ENCODE data around the gene LDB2.
"Not testable (repeated sequence)": the region's sequence is repeated elsewhere in the genome, so short reads cannot be mapped to it uniquely, and the experiment has no call there.

Gene LDB2

DNA sequence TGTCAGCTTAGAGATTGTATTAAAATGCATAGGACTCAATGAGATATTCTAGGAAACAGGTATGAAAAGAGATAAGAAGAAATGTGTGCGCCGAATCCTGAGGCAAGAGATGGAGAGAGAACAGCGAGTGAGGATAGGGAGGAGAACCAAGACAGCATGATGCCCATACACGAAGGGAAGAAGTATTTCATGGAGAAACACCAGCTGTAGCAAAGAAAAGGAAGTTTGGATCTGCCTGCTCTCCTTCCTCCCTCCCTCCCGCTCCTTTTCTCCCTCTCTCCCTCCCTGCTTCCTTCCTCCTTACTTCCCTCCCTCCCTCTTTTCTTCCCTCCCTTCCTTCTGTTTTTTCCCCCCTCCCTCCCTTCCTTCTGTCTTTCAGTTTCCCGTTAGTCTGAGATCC is 353.6 kb downstream of the LDB2 start:
- DNase-seq (ENCODE audit: low read depth) = no peak

DNA sequence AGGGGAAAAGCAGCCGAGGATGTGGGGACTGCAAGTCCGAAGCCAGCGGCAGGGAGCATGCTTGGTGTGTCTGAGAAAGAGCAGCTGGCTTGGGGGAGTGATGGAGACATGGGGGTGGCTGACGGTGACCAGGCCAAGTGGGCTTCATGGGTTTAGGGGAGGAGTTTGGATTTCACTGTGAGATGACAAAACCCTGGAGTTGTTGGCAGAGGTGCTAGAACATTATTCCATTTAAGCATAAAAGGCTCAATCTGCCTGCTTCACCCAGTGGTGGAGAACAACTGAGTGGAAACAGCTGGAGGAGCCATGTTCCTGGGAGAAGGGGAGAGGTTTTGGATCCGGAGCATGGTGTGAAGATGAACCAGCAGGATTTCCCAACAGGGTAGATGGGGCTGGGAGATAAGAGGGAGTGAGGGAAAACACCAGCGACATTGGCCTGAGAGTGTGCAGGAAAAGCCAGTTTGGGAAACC is 354.2 kb downstream of the LDB2 start:
- no peak for DNase-seq (ENCODE audit: low read depth)

DNA sequence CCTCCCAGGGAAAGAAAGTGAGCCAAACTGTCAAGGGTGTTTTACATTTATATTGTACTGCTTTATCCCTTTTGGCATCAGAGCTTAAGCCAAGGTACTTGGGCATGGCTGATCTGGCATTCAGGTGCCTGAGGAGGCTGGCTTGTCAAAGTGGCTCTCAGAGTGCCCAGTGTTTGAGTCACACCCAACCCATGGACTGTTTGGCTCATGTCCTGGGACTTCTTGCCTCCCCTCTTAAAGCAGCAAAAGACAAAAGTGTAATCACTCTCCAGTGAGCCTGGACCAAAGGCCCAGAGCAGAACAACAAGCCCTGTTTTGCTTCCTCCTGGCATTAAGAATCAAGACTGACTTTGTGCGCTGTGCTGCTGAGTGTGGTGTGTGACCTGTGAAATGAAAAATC is 360.5 kb downstream of the LDB2 start:
- no peak for DNase-seq (ENCODE audit: low read depth)

DNA sequence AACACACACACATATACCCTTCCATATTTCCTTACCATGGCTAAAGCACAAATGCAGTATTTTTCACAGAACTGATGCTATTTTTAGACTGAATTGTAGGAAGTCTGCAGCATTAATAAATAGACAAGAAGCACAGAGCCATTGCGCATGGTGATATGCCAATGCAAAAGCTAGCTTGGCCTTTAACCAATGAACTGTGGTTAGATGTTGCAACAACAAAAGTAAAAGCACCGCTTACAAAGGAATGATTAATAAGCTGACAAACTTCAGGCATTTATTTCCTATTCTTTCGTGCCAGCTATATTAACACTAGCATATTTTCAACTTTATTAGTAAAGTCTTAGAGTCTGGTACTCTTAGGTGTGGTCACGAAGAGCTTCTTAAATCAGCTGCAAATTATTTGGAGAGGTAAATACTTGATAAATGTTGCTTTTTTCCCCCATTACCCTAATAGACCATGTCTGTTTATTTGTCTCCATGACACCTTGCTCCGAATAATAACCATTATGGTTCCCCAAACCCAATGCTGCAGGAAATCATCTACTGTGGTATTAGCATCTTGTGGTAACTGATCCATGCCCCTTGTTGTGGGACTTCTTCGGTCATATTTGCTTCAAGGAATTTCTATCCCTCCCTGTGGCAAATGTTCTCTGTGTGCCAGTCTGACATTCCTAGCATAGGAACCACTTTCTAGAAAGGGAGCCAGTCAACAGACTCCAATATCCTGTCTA is 366.0 kb downstream of the LDB2 start:
- no peak for DNase-seq (ENCODE audit: low read depth)

DNA sequence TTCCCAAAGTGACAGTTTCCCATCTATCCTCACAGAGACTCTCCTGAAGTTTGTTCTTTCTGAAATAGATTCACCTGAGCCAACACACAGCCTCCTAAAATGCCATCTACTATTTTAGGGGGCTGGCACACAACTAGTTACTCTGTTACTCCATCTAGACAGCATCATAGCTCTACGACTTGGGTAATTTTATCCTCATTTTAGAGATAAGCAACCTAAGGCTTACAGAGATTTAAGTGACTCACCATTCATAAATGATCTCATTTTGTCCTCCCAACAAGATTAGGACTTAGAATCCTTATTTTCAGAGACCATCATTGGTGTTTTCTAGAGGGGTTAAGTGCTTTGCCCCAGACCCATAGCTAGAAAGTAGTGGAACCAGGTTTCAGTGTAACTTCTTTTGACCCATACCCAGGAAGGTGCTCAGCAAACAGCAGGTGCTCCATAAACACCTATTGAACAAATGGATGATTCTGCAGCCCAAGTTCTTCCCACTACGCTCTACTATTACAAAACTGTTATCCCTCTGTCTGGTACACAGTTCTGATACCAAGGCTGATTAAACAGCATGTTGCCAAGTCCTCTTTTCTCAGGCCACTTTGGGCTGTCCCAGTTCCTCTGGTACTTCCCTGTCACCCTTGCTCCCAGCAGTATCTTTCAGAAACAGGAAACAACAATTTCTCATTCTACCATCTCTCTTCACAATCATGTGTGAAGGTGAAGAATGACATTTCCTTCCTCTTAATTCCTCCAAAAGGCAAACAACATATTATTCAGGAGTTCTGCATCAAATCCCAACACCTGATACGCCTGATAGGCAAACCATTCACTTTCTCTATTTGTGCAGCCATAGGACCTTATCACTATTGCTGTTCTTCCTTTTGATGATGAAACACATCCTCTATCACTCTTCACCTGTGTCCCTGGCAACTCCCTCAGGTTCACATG is 367.5 kb downstream of the LDB2 start:
- DNase-seq (ENCODE audit: low read depth) = no peak

DNA sequence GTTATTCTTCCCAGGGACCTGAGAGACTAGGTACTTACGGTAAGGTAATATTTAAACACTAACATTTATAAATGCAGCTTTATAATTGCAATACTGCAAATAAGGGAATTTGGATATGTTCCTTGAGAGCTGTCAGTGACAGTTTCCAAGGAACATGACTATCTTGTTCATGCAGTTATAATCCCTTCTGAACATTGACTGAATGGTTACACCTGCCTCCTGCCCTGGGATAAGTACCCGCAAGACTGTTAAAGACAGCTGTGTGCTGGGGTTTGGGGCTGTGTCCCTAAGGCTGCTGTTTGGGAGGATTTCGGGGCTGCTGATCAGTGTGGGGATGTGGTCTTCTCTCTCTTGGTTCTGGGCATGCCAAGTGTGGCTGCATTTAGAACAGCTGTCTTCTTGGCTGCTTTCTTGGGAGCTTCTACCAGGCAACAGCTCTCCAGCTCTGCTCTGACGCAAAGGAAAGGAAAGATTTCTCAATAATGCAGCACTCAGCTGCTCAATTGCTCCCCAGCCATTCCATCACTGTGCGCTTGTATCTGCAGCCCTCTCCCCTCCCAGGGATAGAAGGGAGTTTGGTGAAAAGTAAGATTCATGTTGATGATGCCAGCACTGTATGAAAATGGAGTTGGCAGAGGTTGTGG is 373.4 kb downstream of the LDB2 start:
- DNase-seq (ENCODE audit: low read depth) = no peak

DNA sequence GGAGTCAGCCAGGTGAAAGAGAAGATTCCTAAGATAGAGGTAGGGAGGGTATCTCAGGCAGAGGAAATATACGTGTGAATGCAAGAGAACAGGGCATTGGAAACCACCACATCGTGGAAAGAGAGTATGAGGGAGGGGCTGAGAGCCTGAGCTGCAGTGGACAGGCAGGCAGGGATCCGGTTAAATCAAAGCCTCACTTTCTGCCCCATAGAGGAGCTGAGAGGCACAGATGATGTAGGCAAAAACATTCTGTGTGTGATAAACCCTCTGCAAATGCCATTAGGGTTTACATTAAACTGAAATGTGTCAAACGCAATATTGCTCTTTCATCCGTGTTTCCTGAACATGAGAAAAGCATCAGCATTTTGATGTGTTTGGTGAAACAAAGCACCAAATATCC is 374.0 kb downstream of the LDB2 start:
- no peak for DNase-seq (ENCODE audit: low read depth)

DNA sequence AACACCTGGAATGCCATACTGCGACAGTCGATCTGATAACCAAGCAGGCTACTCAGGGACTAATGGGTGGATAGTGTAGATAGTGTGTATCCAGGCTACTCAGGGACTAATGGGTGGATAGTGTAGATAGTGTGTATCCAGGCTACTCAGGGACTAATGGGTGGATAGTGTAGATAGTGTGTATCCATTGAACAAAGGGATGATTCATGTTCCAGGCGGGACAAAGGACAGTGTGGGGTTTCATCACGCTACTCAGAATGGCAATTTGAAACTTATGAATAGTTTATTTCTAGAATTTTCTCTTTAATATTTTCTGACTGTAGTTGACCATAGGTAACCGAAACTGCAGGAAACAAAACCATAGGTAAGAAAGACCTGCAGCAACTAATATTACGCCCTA is 374.9 kb downstream of the LDB2 start:
- DNase-seq (ENCODE audit: low read depth) = not testable (repeated sequence)

DNA sequence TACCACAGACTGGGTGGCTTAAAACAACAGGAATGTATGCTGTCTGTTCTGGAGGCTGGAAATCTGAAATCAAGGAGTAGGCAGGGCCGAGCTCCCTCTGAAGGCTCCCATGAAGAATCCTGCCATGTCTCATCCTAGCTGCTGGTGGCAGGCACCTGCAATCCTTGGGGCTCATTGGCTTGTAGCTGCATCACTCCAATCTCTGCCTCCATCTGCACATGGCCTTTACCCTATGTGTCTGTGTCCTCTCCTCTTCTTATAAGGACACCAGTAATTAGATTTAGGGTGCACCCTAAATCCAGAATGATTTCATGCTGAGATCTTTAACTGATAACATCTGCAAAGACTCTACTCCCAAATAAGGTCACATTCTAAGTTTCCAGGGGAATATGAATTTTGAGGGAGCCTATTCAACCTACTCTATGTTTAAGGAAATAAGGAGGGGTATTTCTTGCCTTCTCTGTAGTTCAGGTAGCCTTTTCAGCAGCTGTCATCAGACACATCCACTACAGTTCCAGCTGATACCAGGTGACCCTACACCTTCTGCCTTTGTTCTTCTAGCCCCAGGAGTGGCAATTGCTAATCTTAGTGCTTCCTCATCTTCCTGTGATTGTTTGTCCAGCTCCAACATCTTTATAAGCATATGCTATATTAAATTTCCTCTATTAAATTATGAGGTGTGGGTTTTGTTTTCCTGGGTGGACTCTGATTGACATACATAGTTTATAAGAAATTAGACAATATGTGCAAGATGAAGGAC is 377.1 kb downstream of the LDB2 start:
- no peak for DNase-seq (ENCODE audit: low read depth)

DNA sequence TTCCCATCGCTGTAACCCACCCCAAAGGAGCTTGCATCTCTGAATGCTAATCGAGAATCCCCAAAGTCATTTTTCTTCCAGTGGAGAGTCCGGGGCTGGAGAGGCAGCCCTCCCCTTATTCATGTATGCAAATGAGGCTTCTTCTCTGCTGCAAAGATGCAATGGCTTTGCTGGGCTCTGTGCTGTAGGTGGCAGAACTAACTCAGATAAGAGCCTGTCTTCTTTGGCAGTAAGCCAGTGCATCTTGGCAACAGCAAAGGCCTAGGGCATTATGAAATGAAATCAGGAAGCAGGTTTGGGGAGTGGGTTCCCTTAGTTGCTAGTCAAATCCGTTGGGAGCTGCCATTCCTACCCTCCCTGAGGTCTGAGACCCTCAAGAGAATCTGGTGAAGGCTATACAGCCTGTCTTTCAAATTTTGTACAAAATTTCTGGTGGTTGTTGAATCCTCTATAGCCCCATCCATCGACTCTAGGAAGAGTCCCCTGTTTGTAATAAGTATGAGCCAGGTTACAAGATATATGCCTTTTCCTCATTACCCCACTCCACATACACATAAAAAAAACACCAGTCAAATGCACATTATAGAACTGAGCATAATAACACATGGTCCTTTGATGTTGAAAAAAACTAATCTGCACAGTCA is 381.5 kb downstream of the LDB2 start:
- DNase-seq (ENCODE audit: low read depth) = no peak

DNA sequence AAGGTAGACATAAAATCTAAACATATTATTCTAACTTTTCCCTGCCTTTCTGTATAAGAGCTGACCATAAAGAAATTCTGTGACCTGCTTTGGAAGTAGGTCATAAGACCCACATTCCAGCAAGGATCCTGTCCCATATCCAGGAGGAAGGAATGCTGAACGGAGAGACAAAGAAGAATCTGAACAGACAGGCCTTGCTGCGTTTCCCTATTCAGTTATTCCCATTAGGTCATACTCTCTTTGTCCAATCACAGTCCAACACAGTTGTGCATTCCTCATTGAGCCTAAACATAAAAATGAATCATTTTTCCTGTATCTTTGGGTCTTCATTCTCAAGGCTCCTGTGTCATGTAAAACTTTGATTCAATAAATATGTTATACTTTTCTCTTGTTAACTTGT is 384.6 kb downstream of the LDB2 start:
- no peak for DNase-seq (ENCODE audit: low read depth)

DNA sequence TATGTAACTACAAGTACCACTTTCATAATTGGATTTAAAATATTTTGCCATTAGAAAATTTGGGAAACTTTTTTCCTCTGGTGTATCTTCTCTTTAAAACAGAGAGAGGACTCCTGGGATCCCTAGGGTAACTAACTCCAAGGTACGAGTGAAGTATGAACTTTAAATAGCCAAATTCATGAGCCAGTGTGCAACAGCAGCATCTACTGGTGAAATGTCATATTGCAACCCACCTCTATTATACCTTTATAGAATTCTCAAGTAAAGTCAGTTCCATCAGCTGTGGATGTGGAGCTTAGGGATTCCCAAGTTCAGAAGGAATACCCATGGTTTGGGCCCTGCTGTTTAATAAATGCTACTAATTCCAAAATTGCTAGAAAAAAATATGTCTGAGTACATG is 389.5 kb downstream of the LDB2 start:
- no peak for DNase-seq (ENCODE audit: low read depth)

DNA sequence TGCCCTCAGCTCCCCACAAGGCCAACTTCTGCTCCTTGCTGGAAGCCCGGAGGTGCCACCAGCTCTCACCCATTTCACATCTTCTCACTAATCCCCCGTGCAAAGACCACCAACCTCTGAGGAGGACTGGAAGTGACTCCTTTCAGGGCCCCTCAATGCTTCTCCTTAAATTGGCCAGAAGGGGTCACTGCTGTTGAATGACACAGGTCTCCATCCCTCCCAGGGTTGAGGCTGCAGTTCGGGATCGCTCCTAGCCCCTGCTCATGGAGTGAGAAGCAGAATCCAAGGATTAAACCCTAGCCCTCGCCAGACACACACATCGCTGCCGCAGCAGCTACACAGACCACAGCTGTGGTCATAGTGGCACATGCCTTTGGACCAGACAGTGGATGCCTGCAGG is 392.7 kb downstream of the LDB2 start:
- no peak for DNase-seq (ENCODE audit: low read depth)

DNA sequence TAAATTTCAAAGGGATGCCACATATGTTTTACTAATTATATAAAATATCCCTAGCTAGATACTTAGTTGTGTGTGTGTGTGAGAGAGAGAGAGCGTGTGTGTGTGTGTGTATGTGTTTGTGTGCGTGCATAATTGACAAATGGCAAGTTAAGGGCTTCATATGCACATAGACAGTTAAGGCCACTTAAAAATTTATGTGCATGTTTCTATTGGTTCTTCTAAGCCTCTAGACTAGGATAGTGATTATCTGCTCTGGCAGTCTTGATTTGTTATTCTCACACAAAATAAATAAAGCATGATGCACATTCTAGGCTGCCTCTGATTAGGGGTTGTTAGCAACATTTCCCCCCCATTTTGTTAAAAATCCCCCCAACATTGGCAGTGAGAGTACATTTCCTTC is 393.2 kb downstream of the LDB2 start:
- DNase-seq (ENCODE audit: low read depth) = no peak

DNA sequence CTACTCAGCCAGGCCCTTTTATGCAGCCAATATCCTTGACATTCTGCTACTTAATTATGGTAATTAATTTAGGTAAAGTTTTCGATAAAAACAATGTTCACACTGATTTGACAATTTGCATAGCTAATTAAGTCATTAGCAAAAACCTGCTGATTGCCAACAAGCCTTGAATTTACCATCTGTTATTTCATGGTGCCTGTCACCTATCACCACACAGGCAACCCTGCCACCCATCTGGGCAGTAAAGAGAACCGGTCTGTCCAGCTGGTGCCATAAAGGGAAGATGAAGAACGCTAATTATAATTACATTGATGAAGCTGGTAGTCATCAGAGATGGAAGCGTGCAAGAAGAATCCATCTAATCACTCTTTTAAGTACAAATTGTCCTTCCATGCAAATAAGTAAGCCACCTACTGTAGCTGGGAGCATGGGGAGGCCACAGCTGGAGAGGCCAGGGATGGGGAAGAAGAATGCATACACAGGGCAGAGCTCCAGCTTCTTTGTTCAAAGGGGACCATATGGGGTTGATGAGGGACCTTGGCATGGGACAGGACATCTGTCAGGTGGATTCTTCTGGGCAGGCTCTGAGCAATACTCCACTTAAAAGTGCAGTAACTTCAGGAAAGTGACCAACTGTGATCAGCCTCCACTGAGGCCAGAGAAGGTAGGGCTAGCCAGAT is 394.9 kb downstream of the LDB2 start:
- DNase-seq (ENCODE audit: low read depth) = no peak

DNA sequence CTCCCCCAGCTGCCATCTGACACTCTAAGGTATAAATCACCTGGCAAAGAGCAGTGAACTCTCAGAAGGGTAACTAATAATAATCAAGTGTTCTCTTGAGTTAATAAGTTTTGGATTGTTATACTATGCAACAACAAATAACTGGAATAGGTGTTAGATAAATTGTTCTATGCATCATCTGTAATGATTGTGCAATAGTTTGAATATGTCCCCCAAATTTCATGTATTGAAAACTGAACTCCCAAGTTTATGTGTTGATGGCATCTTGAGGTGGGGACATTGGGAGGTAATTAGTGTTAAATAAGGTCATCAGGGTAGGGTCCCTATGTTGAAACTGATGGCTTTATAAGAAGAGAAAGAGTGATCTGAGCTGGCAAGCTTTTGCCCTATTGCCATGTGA is 399.5 kb downstream of the LDB2 start:
- DNase-seq (ENCODE audit: low read depth) = no peak

DNA sequence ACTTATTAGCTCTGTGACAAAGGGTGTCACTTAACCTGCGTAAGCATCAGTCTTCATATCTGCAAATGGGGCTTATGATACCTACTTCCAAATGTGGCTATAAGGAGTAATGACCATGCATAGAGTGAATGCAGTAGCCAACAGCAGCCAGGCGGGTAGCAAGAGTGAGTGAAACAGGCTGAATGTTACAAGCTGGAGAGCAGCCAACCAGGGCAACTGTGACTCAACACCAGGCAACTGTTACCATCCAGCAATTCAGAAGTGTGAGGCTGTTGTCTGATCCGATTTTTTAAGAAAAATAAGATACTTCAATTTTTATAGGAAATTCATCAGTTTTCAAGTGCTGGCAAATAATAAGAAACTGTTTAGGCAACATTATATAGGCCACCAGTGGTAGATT is 401.9 kb downstream of the LDB2 start:
- no peak for DNase-seq (ENCODE audit: low read depth)

DNA sequence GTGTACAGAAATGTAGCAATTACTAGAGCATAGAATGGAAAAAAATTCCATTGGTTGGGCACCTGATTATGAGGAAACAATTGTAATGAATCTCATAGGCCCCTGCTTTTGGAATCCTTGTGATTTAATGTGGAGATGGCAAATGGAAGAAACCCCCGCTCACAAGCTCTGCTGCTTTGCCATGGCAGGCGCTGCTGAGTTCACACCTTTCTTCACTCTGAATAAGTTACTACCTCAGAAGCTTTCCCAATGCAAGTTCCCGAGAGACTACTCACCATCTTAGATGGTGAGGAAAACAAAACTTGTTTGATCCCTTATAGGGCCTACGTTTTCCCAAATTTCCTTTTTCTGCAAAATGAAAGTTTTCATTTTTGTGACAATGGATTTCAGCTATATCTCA is 405.6 kb downstream of the LDB2 start:
- no peak for DNase-seq (ENCODE audit: low read depth)

DNA sequence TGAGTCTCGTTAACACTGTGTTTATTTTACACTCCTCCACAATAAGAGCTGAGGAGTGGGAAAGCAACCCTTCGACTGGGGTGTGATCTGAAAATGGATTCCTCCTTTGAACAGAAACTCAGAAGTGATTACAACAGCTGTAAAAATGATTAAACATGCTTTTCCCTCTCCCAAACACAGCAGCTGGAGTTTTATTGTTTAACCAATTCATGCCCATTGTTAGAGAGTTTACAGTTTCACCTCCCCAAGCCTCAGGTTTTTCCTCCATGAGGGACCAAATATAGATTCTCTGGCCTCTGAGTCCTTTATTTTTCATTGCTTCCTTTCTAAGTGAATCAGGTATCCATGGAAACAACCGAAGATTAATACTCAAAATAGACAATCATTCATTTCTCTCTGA is 409.2 kb downstream of the LDB2 start:
- DNase-seq (ENCODE audit: low read depth) = no peak

DNA sequence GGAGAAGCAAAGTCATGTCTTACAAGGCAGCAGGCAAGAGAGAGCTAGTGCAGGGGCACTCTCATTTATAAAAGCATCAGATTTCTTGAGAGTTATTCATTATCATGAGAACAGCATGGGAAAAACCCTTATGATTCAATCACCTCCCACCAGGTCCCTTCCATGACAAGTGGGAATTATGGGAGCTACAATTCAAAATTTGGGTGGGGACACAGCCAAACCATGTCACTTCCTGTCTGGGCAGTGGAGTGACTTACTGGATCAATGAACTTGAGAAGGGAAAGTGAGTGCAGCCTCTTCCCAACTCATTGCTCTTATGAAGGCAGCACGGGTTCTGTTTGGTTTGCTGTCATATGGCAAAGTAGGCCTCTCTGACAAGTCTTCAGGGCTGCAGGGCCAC is 410.4 kb downstream of the LDB2 start:
- DNase-seq (ENCODE audit: low read depth) = no peak

DNA sequence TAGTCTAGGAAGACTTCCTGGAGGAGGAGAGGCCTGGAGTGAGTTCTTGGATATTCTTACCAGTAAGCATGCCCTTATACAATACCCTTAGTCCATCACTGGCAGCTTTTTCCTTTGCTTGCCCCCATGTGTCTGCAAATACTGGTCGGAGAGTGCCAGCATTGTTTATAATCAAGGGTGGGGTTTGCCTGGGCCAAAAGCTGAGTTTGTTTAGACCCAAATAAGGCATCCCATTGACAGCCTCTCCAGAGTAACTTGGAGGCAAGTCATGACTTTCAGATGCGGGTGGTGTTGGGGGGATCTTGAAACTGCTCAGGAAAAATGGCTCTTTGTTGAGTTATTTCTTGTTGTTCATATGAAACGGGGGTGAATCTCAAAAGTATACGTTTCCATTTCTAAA is 413.7 kb downstream of the LDB2 start:
- no peak for DNase-seq (ENCODE audit: low read depth)
